H1 (cell line): ENCODE results near the gene PPP1CA. TPM values are rescaled to one million over a fixed set of nuclear protein-coding genes. Genes with fewer than 3 reads are reported as not detected.

Source experiments
- CEBPB ChIP-seq: IDR thresholded peaks from 2 replicates; pipeline ENCODE4 v1.6.1; 2012; ENCODE audit warnings: low read depth, low read length
- CHD7 ChIP-seq: fragments of 300-600 bp; sonication (generic); IDR thresholded peaks from 2 replicates; pipeline ENCODE4 v1.7.1; 2012; ENCODE audit warnings: low read length, moderate library complexity, mild to moderate bottlenecking, inconsistent platforms; ENCODE audit not compliant: insufficient replicate concordance
- SIX5 ChIP-seq: IDR thresholded peaks from 2 replicates; pipeline ENCODE4 v1.6.1; 2011; ENCODE audit warnings: mild to moderate bottlenecking, low read depth, low read length
- SUZ12 ChIP-seq: fragments of 200-600 bp; sonication (generic); IDR thresholded peaks from 2 replicates; pipeline ENCODE4 v1.6.1; 2012; ENCODE audit warnings: mild to moderate bottlenecking, inconsistent platforms, low read length, moderate library complexity, mixed read lengths
- USF2 ChIP-seq: IDR thresholded peaks from 2 replicates; pipeline ENCODE4 v1.6.1; 2011; ENCODE audit warnings: low read length, improper control_type of control experiment
- polyA plus RNA-seq, 7 experiments: library from polyadenylated mRNA; depleted of rRNA in 3 of 7; stranded (reverse) in 5 of 7; unstranded in 2 of 7; fragments of >200 nt in 5 of 7; fragments of 200-250 nt in 2 of 7; gene quantifications; 1 replicate in 5 of 7; 2 replicates in 1 of 7; 4 replicates in 1 of 7; pipeline versions ENCODE4 v1.2.1 to v1.2.3, GENCODE V29; 2011 to 2013; ENCODE audit warnings: missing spikeins in 2 of 7, mixed read lengths in 2 of 7
- total RNA-seq: library from RNA; stranded (reverse); fragmentation: NEBNext Ultra II Directional; extraction: Animal tissue kit (Norgen Biotek cat#: 25700); gene quantifications from 2 replicates; pipeline ENCODE4 v1.2.1, GENCODE V29; 2021

PPP1CA gene
- total and polyA plus RNA-seq, 2 of the 8 experiments (the other 6 are each of a cell fraction or from before 2014, with no cell fraction given): 198 to 359 TPM

- TF ChIP-seq SIX5 (no peak), CHD7 (no peak), CEBPB (no peak), SUZ12 (no peak), USF2 (no peak)
These were observed 7.7 kb downstream of the PPP1CA start (continued) for GRCh38 chr11:67393990-67394389.
